GOT3 (cell line): Measurements from ENCODE around the gene TMEM30A.

Experiments
- DNase-seq: peaks from one replicate; lab custom pipeline; 2025; ENCODE audit warnings: mixed read lengths; lab: John Stamatoyannopoulos, UW

Gene TMEM30A

GRCh38 chr6:75215291-75215690 is 69.3 kb downstream of the TMEM30A start:
- no peak for DNase-seq

GRCh38 chr6:75213732-75214131 is 70.9 kb downstream of the TMEM30A start:
- no peak for DNase-seq

- no peak for DNase-seq
These were observed 71.5 kb downstream of the TMEM30A start for GRCh38 chr6:75213112-75213511.

- DNase-seq, result no peak
These were observed 72.5 kb downstream of the TMEM30A start for GRCh38 chr6:75211920-75212590.

- DNase-seq, result no peak
These were observed 73.5 kb downstream of the TMEM30A start for GRCh38 chr6:75210885-75211739.

GRCh38 chr6:75209184-75209723 is 75.3 kb downstream of the TMEM30A start:
- no peak for DNase-seq

- peak; percentile 70 for DNase-seq
These were observed 76.1 kb downstream of the TMEM30A start for GRCh38 chr6:75208298-75209183.

- DNase-seq, result no peak
These were observed 77.8 kb downstream of the TMEM30A start for GRCh38 chr6:75206576-75207342.

- peak; percentile 85 for DNase-seq
These were observed 78.6 kb downstream of the TMEM30A start, which contains the start of gene COL12A1 for GRCh38 chr6:75205776-75206575. TSS of gene COL12A1 (minus strand) at chr6:75206053. CDS start at chr6:75202792, 3,261 bp downstream.

- DNase-seq, result no peak
These were observed 79.4 kb downstream of the TMEM30A start for GRCh38 chr6:75204959-75205775.

GRCh38 chr6:75204217-75204958 is 80.2 kb downstream of the TMEM30A start:
- peak; percentile 42 for DNase-seq

- DNase-seq, result no peak
These were observed 80.9 kb downstream of the TMEM30A start for GRCh38 chr6:75203721-75204120.
